Right lobe of liver (tissue), 6 donors: ENCODE results near the gene PYGO2. TPM values are rescaled to one million over a fixed set of nuclear protein-coding genes. Genes with fewer than 3 reads are reported as not detected.
"Not testable (repeated sequence)": the region's sequence is repeated elsewhere in the genome, so short reads cannot be mapped to it uniquely, and the experiment has no call there.

Source experiments
- ATAC-seq, 4 donors: fragments of 200-7000 bp; cut with Tn5 transposase; one replicate each; pipeline ENCODE4 v1.9.1; 2020; ENCODE audit warnings: mild to moderate bottlenecking in 4 of 4, moderate library complexity in 4 of 4
- DNase-seq, 3 donors: peaks; one replicate each; pipeline ENCODE4 v3.0.0-alpha.2; 2020
- H3K27ac ChIP-seq, 3 donors: fragments of 200-600 bp; one replicate each; pipeline ENCODE4 v1.8.0; 2022
- H3K27me3 ChIP-seq, 2 donors: fragments of 200-600 bp; one replicate each; pipeline ENCODE4 v1.8.0; 2022
- H3K36me3 ChIP-seq, 4 donors: fragments of 200-600 bp; sonication (generic) in 1 of 4; one replicate each; pipeline versions ENCODE4 v1.5.1 to v1.8.0; 2017 to 2022; ENCODE audit warnings: control low read depth in 1 of 4
- H3K4me1 ChIP-seq, 4 donors: fragments of 200-600 bp; sonication (generic) in 1 of 4; one replicate each; pipeline versions ENCODE4 v1.5.1 to v1.8.0; 2017 to 2022; ENCODE audit warnings: control low read depth in 1 of 4
- H3K4me3 ChIP-seq, 3 donors: fragments of 200-600 bp; one replicate each; pipeline ENCODE4 v1.8.0; 2022
- H3K9me3 ChIP-seq, 4 donors: fragments of 200-600 bp; sonication (generic) in 1 of 4; one replicate each; pipeline versions ENCODE4 v1.5.1 to v1.8.0; 2017 to 2022; ENCODE audit warnings: control low read depth in 1 of 4
- CTCF ChIP-seq, 4 donors: fragments of 200-600 bp in 3 of 4; fragments of 450-650 bp in 1 of 4; IDR thresholded peaks; one replicate each; pipeline versions ENCODE4 v1.5.1 to v1.8.0; 2016 to 2022; ENCODE audit warnings: antibody characterized with exemption in 4 of 4, mild to moderate bottlenecking in 2 of 4
- POLR2A ChIP-seq: fragments of 450-650 bp; IDR thresholded peaks from one replicate; pipeline ENCODE4 v1.6.1; 2017; ENCODE audit warnings: antibody characterized with exemption, mild to moderate bottlenecking
- WGBS: methylation state at CpG from one replicate; pipeline ENCODE4 v1.1.6; 2018; ENCODE audit warnings: low coverage, low lambda C conversion rate; ENCODE audit not compliant: insufficient coverage; ENCODE audit errors: missing lambda C conversion rate; 5-methylcytosine and 5-hydroxymethylcytosine counted together
- intact Hi-C, 2 donors: fragments of 100-400 bp; cut with DNase I; formaldehyde crosslinking; loops; one replicate each; pipeline versions ENCODE4 v1.11.2 to v1.14.1; 2022
- microRNA-seq, 2 donors: library from miRNA; unstranded; fragments of <30 nt; microRNA quantifications; one replicate each; pipeline ENCODE4, GENCODE V29; 2019 to 2020
- small RNA-seq, 2 experiments: library from RNA; depleted of rRNA; stranded (forward); fragments of <200 nt; gene quantifications; one replicate each; pipeline ENCODE3, GENCODE V24; 2016
- total RNA-seq, 6 experiments: library from RNA; depleted of rRNA in 2 of 6; stranded (reverse); fragments of >200 nt in 2 of 6; fragmentation: NEBNext Ultra II Directional in 3 of 6; extraction: Animal tissue kit (Norgen Biotek cat#: 25700) in 3 of 6; gene quantifications; one replicate each; pipeline versions ENCODE4 v1.1.0 to v1.2.4, GENCODE V29; 2016 to 2023
- donor health status: DM: no; HTN: yes; CAD: no.
- donor health status: DM: no; HTN: no; CAD: no.
- donor health status: DM: no; HTN: no; CAD: no.
- donor health status: DM: no; HTN: yes; CAD: no.
- donor health status: DM: no; HTN: yes; CAD: no.

Gene PYGO2
- total RNA-seq, 6 experiments from 2014 or later: 9.1 to 13.5 (median 10.9) TPM

- Histone ChIP-seq H3K4me1 (no peaks in the 10 kb centered on the region), H3K27ac (no peak overlapping the region), H3K36me3 (no peaks in the 10 kb centered on the region), H3K4me3 (no peak overlapping the region), H3K27me3 (no peaks in the 10 kb centered on the region), H3K9me3 (no peaks in the 10 kb centered on the region)
- ATAC-seq (no peak), DNase-seq (no peak)
- 94% methylated on average over 2 of the region's 2 CpGs for WGBS
- intact Hi-C loops: no loop called here
- TF ChIP-seq CTCF (IDR thresholded peaks at IDR 0.05) (no peak), POLR2A (no peak)
Observed at GRCh38 chr1:154912755-154913154, 48.8 kb downstream of the PYGO2 start.

GRCh38 chr1:154911691-154912550 lies 49.7 kb downstream of the PYGO2 start:
- no peaks in the 10 kb centered on the region for H3K9me3 ChIP-seq
- H3K27ac ChIP-seq: no peak overlapping the region
- intact Hi-C loops: no loop called here
- no peak overlapping the region for H3K4me3 ChIP-seq
- H3K27me3 ChIP-seq: no peaks in the 10 kb centered on the region
- no peaks in the 10 kb centered on the region for H3K4me1 ChIP-seq
- no peaks in the 10 kb centered on the region for H3K36me3 ChIP-seq
- ATAC-seq (no peak), DNase-seq (no peak)
- no peak for TF ChIP-seq POLR2A
- no peak for TF ChIP-seq CTCF (IDR thresholded peaks at IDR 0.05)
- 100% methylated on average over 2 of the region's 8 CpGs for WGBS

GRCh38 chr1:154910851-154911250 lies 50.7 kb downstream of the PYGO2 start:
- Histone ChIP-seq H3K36me3 (no peaks in the 10 kb centered on the region), H3K4me3 (no peak overlapping the region), H3K27me3 (no peaks in the 10 kb centered on the region), H3K4me1 (no peaks in the 10 kb centered on the region), H3K27ac (no peak overlapping the region), H3K9me3 (no peaks in the 10 kb centered on the region)
- WGBS: no CpG with 5 or more reads among the region's 5 CpGs
- no peak for TF ChIP-seq CTCF (IDR thresholded peaks at IDR 0.05)
- TF ChIP-seq POLR2A: no peak
- DNase-seq: no peak
- intact Hi-C loops: no loop called here
- ATAC-seq: no peak

- Histone ChIP-seq H3K4me3 (no peak overlapping the region), H3K9me3 (no peaks in the 10 kb centered on the region), H3K27me3 (no peaks in the 10 kb centered on the region), H3K4me1 (no peaks in the 10 kb centered on the region), H3K36me3 (no peaks in the 10 kb centered on the region), H3K27ac (no peak overlapping the region)
- ATAC-seq (no peak), DNase-seq (no peak)
- WGBS: 75% methylated on average over 2 of the region's 5 CpGs
- no peak for TF ChIP-seq CTCF (IDR thresholded peaks at IDR 0.05)
- TF ChIP-seq POLR2A: no peak
- intact Hi-C loops: no loop called here
Observed at GRCh38 chr1:154908937-154909336, 52.6 kb downstream of the PYGO2 start.

GRCh38 chr1:154908129-154908528 lies 53.5 kb downstream of the PYGO2 start:
- ATAC-seq: not testable (repeated sequence)
- 26% methylated on average over 2 of the region's 3 CpGs for WGBS

More at GRCh38 chr1:154908129-154908528, 53.5 kb downstream of the PYGO2 start:
- intact Hi-C loops, H3K36me3 ChIP-seq, DNase-seq, H3K4me1 ChIP-seq, H3K4me3 ChIP-seq, H3K9me3 ChIP-seq, H3K27ac ChIP-seq, H3K27me3 ChIP-seq: not testable (repeated sequence)

Small RNAs within 50 kb of the gene (microRNA-seq; reads per million reads assigned to microRNA genes)
- 0 to 0.29 reads per million in 2 donors for gene MIR4258

Small RNAs within 50 kb of the gene (small RNA-seq; reads per million reads assigned to genes)
- 0 reads per million in 2 experiments for gene MIR4258
- 0 reads per million in 2 experiments for gene RF00017

Other genes with a start within 250 kb of the PYGO2 start
- under 1 TPM; 0.15 to 0.64 (median 0.32) TPM for gene KCNN3, start 91.5 kb downstream of the PYGO2 start, total RNA-seq
- gene PMVK, start 25.1 kb downstream of the PYGO2 start, total RNA-seq: 10 to 100 TPM; 16.9 to 34.5 (median 29.2) TPM
- 10 to 100 TPM; 16.7 to 25.9 (median 19.1) TPM for gene PBXIP1, start 5.7 kb downstream of the PYGO2 start, total RNA-seq
- 100 to 1,000 TPM in 1 of 6 experiments, 10 to 100 TPM in 5; 44.6 to 108 (median 75.3) TPM for gene SHC1, start 9.0 kb upstream of the PYGO2 start, total RNA-seq
- 10 to 100 TPM; 14.9 to 51.7 (median 23.1) TPM for gene CKS1B, start 12.9 kb upstream of the PYGO2 start, total RNA-seq
- 10 to 100 TPM; 18.3 to 33.1 (median 24.6) TPM for gene FLAD1, start 21.6 kb upstream of the PYGO2 start, total RNA-seq
- gene LENEP, start 31.8 kb upstream of the PYGO2 start, total RNA-seq: not detected
- gene ZBTB7B, start 41.0 kb upstream of the PYGO2 start, total RNA-seq: 10 to 100 TPM; 35.0 to 83.8 (median 38.8) TPM
- gene DCST2, start 72.0 kb upstream of the PYGO2 start, total RNA-seq: 1 to 10 TPM in 1 of 6 experiments, under 1 TPM in 4, not detected in 1; 0.72 to 1.4 (median 0.81) TPM
- not detected for gene DCST1, start 72.0 kb upstream of the PYGO2 start, total RNA-seq
- gene ADAM15, start 89.5 kb upstream of the PYGO2 start, total RNA-seq: 10 to 100 TPM; 16.2 to 33.9 (median 26.4) TPM
- 1 to 10 TPM; 2.3 to 6.4 (median 3.0) TPM for gene EFNA4, start 102.0 kb upstream of the PYGO2 start, total RNA-seq
- 1 to 10 TPM in 4 of 6 experiments, under 1 TPM in 2; 0.26 to 4.0 (median 2.5) TPM for gene EFNA3, start 117.1 kb upstream of the PYGO2 start, total RNA-seq
- 100 to 1,000 TPM in 5 of 6 experiments, 10 to 100 TPM in 1; 87.5 to 419 (median 196) TPM for gene EFNA1, start 166.1 kb upstream of the PYGO2 start, total RNA-seq
- gene SLC50A1, start 174.1 kb upstream of the PYGO2 start, total RNA-seq: 10 to 100 TPM; 16.2 to 28.1 (median 24.4) TPM
- 100 to 1,000 TPM in 1 of 6 experiments, 10 to 100 TPM in 5; 50.4 to 106 (median 60.4) TPM for gene DPM3, start 178.7 kb upstream of the PYGO2 start, total RNA-seq
- 100 to 1,000 TPM in 3 of 6 experiments, 10 to 100 TPM in 3; 85.5 to 145 (median 99.9) TPM for gene KRTCAP2, start 211.5 kb upstream of the PYGO2 start, total RNA-seq
- gene TRIM46, start 212.1 kb upstream of the PYGO2 start, total RNA-seq: under 1 TPM in 2 of 6 experiments, not detected in 4; 0.09 to 0.15 TPM
- gene THBS3, start 246.1 kb upstream of the PYGO2 start, total RNA-seq: 10 to 100 TPM in 3 of 6 experiments, 1 to 10 TPM in 3; 4.0 to 14.4 (median 10.5) TPM
- 10 to 100 TPM; 20.0 to 50.7 (median 23.9) TPM for gene MTX1, start 246.9 kb upstream of the PYGO2 start, total RNA-seq